ENCODE measurements around the gene FAM110A. TPM values are rescaled to one million over a fixed set of nuclear protein-coding genes. Genes with fewer than 3 reads are reported as not detected.
A peak's percentile ranks its signal among the peaks of the same experiment; 100 is the strongest.

The FAM110A gene
- total and polyA plus RNA-seq, 9 of the 15 experiments (the other 6 are each of a cell fraction or from before 2014, with no cell fraction given): 0.73 to 15.5 (median 3.6) TPM

DNA sequence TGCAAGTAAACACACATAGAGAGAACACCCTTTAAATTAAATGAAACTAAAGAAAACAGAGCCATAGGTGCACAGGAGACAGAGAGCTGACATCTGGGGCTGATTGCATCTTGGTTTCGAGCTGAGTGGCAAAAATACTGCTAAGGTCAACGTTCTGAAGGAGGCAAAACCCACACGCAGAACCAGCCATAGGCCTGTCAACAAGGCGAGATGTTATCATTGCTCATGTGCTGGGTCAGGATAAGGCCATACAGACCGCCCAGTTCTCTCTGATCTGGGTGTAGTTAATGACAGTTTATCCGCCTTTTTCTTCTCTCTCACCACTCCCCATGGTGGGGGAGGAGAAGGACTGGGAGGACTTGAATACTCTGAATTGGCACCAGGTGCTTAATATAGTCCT is 4.5 kb upstream of the FAM110A start (continued):
- TF ChIP-seq ARID3A (IDR thresholded peaks at IDR 0.05; ENCODE audit: borderline replicate concordance, low read depth, low read length): no peak
- peak; percentile 94 for TF ChIP-seq HES1 (IDR thresholded peaks at IDR 0.05; ENCODE audit: low read depth)
- TF ChIP-seq ZNF184 (CRISPR knock-in tag; IDR thresholded peaks at IDR 0.05): no peak
- TF ChIP-seq TAF15 (IDR thresholded peaks at IDR 0.05; ENCODE audit: low read depth, low read length): no peak
- TF ChIP-seq ZBTB34 (CRISPR knock-in tag; IDR thresholded peaks at IDR 0.05): no peak
- TF ChIP-seq NELFE (IDR thresholded peaks at IDR 0.05; ENCODE audit: insufficient read depth, insufficient read length): no peak
- no peak for TF ChIP-seq ZNF347 (CRISPR knock-in tag; IDR thresholded peaks at IDR 0.05; ENCODE audit: low read depth)
- TF ChIP-seq MAFF (IDR thresholded peaks at IDR 0.05; ENCODE audit: low read length): no peak
- peak; percentile 78 for TF ChIP-seq BCOR (IDR thresholded peaks at IDR 0.05)
- TF ChIP-seq MXD1 (CRISPR knock-in tag; IDR thresholded peaks at IDR 0.05; ENCODE audit: borderline replicate concordance, poor library complexity, severe bottlenecking): no peak
- peak; percentile 65; the same call in 1 of the 2 replicates for TF ChIP-seq ZNF592 (IDR thresholded peaks at IDR 0.05)
- no peak for TF ChIP-seq ZNF133 (CRISPR knock-in tag; IDR thresholded peaks at IDR 0.05)
- no peak for TF ChIP-seq HNRNPK (IDR thresholded peaks at IDR 0.05; ENCODE audit: low read depth, low read length, poor library complexity, severe bottlenecking)
- no peak for TF ChIP-seq CREB3L1 (IDR thresholded peaks at IDR 0.05; ENCODE audit: borderline replicate concordance, low read depth)
- TF ChIP-seq NONO (IDR thresholded peaks at IDR 0.05; ENCODE audit: low read depth in 2 of 2, low read length in 1 of 2): no peak
- TF ChIP-seq HNRNPUL1 (IDR thresholded peaks at IDR 0.05; ENCODE audit: low read length): no peak
- TF ChIP-seq DIDO1 (tag; IDR thresholded peaks at IDR 0.05; ENCODE audit: low read depth): no peak
- no peak for TF ChIP-seq JUNB (CRISPR knock-in tag; conservative IDR thresholded peaks at IDR 0.05)
- TF ChIP-seq L3MBTL2 (IDR thresholded peaks at IDR 0.05): peak; percentile 63
